ENCODE data around the gene AQP12B.

AQP12B gene

GRCh38 chr2:240713928-240714746 lies 31.5 kb upstream of the AQP12B start:
- no peaks in the 10 kb centered on the region for H3K36me3 ChIP-seq (ENCODE audit: insufficient read depth)
- H3K4me1 ChIP-seq (ENCODE audit: low read depth, poor library complexity, severe bottlenecking): no peaks in the 10 kb centered on the region
- H3K9ac ChIP-seq: no peak overlapping the region
- peaks cover 41% of the 10 kb centered on the region for H3K27me3 ChIP-seq (ENCODE audit: insufficient read depth, low read depth)
- no peaks in the 10 kb centered on the region for H3K79me2 ChIP-seq (ENCODE audit: insufficient read depth, low read depth)
- H3K4me3 ChIP-seq (IDR thresholded peaks at IDR 0.05; ENCODE audit: insufficient read depth, low read depth, low read length): no peak overlapping the region
- TF ChIP-seq, protein P1, sequence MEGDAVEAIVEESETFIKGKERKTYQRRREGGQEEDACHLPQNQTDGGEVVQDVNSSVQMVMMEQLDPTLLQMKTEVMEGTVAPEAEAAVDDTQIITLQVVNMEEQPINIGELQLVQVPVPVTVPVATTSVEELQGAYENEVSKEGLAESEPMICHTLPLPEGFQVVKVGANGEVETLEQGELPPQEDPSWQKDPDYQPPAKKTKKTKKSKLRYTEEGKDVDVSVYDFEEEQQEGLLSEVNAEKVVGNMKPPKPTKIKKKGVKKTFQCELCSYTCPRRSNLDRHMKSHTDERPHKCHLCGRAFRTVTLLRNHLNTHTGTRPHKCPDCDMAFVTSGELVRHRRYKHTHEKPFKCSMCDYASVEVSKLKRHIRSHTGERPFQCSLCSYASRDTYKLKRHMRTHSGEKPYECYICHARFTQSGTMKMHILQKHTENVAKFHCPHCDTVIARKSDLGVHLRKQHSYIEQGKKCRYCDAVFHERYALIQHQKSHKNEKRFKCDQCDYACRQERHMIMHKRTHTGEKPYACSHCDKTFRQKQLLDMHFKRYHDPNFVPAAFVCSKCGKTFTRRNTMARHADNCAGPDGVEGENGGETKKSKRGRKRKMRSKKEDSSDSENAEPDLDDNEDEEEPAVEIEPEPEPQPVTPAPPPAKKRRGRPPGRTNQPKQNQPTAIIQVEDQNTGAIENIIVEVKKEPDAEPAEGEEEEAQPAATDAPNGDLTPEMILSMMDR (conservative IDR thresholded peaks at IDR 0.05; ENCODE audit: low read depth, low read length): no peak
- no peak overlapping the region for H2AFZ ChIP-seq (ENCODE audit: low read depth)
- H3K27ac ChIP-seq: no peak overlapping the region
- H4K20me1 ChIP-seq (ENCODE audit: insufficient read depth): no peaks in the 10 kb centered on the region
- H3K4me2 ChIP-seq: no peak overlapping the region

- TF ChIP-seq, protein P1 (conservative IDR thresholded peaks at IDR 0.05; ENCODE audit: low read depth, low read length): no peak
- H3K36me3 ChIP-seq (ENCODE audit: insufficient read depth): no peaks in the 10 kb centered on the region
- H3K9ac ChIP-seq: no peak overlapping the region
- no peak overlapping the region for H3K27ac ChIP-seq
- no peaks in the 10 kb centered on the region for H3K79me2 ChIP-seq (ENCODE audit: insufficient read depth, low read depth)
- H3K4me1 ChIP-seq (ENCODE audit: low read depth, poor library complexity, severe bottlenecking): no peaks in the 10 kb centered on the region
- peaks cover 44% of the 10 kb centered on the region for H3K27me3 ChIP-seq (ENCODE audit: insufficient read depth, low read depth)
- no peak overlapping the region for H3K4me3 ChIP-seq (IDR thresholded peaks at IDR 0.05; ENCODE audit: insufficient read depth, low read depth, low read length)
- H2AFZ ChIP-seq (ENCODE audit: low read depth): no peak overlapping the region
- H3K4me2 ChIP-seq: no peak overlapping the region
- H4K20me1 ChIP-seq (ENCODE audit: insufficient read depth): no peaks in the 10 kb centered on the region
Measured at GRCh38 chr2:240713071-240713927, 30.6 kb upstream of the AQP12B start.

GRCh38 chr2:240712121-240712520 lies 29.4 kb upstream of the AQP12B start:
- H3K27ac ChIP-seq: no peak overlapping the region
- H4K20me1 ChIP-seq (ENCODE audit: insufficient read depth): no peaks in the 10 kb centered on the region
- H2AFZ ChIP-seq (ENCODE audit: low read depth): no peak overlapping the region
- no peaks in the 10 kb centered on the region for H3K4me1 ChIP-seq (ENCODE audit: low read depth, poor library complexity, severe bottlenecking)
- H3K4me3 ChIP-seq (IDR thresholded peaks at IDR 0.05; ENCODE audit: insufficient read depth, low read depth, low read length): no peak overlapping the region
- no peaks in the 10 kb centered on the region for H3K79me2 ChIP-seq (ENCODE audit: insufficient read depth, low read depth)
- H3K9ac ChIP-seq: no peak overlapping the region
- H3K27me3 ChIP-seq (ENCODE audit: insufficient read depth, low read depth): peaks cover 52% of the 10 kb centered on the region
- H3K36me3 ChIP-seq (ENCODE audit: insufficient read depth): no peaks in the 10 kb centered on the region
- H3K4me2 ChIP-seq: no peak overlapping the region
- TF ChIP-seq, protein P1 (conservative IDR thresholded peaks at IDR 0.05; ENCODE audit: low read depth, low read length): no peak

DNA sequence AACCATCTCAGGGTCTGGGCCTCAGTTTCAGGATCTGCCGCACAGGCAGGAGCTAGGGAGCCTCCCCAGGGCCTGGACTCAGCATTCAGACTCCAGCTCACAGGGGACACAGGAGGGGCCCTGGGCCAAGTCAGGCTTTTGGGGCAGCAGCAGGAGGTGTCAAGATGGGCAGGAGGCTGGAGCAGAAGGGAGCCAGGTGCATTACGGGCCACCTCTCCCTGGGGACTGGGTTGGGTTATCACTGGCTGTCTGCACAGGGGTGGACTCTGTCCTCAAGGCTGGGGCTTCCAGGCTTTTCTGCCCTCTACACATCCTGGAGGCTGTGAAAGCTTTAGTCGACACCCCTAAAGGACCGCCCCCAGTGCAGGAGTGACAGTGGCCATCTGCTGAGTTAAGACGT lies 29.0 kb upstream of the AQP12B start:
- no peaks in the 10 kb centered on the region for H3K36me3 ChIP-seq (ENCODE audit: insufficient read depth)
- TF ChIP-seq, protein P1 (conservative IDR thresholded peaks at IDR 0.05; ENCODE audit: low read depth, low read length): no peak
- H2AFZ ChIP-seq (ENCODE audit: low read depth): no peak overlapping the region
- peaks cover 54% of the 10 kb centered on the region for H3K27me3 ChIP-seq (ENCODE audit: insufficient read depth, low read depth)
- no peaks in the 10 kb centered on the region for H4K20me1 ChIP-seq (ENCODE audit: insufficient read depth)
- H3K9ac ChIP-seq: no peak overlapping the region
- no peak overlapping the region for H3K27ac ChIP-seq
- no peak overlapping the region for H3K4me3 ChIP-seq (IDR thresholded peaks at IDR 0.05; ENCODE audit: insufficient read depth, low read depth, low read length)
- H3K4me2 ChIP-seq: no peak overlapping the region
- no peaks in the 10 kb centered on the region for H3K4me1 ChIP-seq (ENCODE audit: low read depth, poor library complexity, severe bottlenecking)
- H3K79me2 ChIP-seq (ENCODE audit: insufficient read depth, low read depth): no peaks in the 10 kb centered on the region

Measured in KMS-11 (cell line).